HepG2 (cell line): ENCODE measurements around the gene CTLA4. TPM values are rescaled to one million over a fixed set of nuclear protein-coding genes. Genes with fewer than 3 reads are reported as not detected.
A peak's percentile ranks its signal among the peaks of the same experiment; 100 is the strongest.

ENCODE experiments used
- FOXO1 ChIP-seq: sonication (generic); formaldehyde crosslinking; IDR thresholded peaks from 2 replicates; pipeline ENCODE4 v1.4.0; 2020; ENCODE audit warnings: missing genetic modification reagents
- GMEB2 ChIP-seq: IDR thresholded peaks from 2 replicates; pipeline ENCODE4 v1.6.1; 2016; ENCODE audit warnings: missing biosample characterization, missing genetic modification reagents, low read depth
- GPN1 ChIP-seq: sonication (generic); formaldehyde crosslinking; IDR thresholded peaks from 2 replicates; pipeline ENCODE4 v1.5.1; 2020; ENCODE audit warnings: missing genetic modification reagents, borderline replicate concordance
- HOXD1 ChIP-seq: sonication (generic); formaldehyde crosslinking; IDR thresholded peaks from 2 replicates; pipeline ENCODE4 v1.5.0; 2020; ENCODE audit warnings: missing genetic modification reagents
- IRF2 ChIP-seq: IDR thresholded peaks from 2 replicates; pipeline ENCODE4 v1.6.1; 2018; ENCODE audit warnings: missing genetic modification reagents, missing compliant biosample characterization
- KDM5B ChIP-seq: sonication (generic); formaldehyde crosslinking; IDR thresholded peaks from 2 replicates; pipeline ENCODE4 v1.4.0; 2020; ENCODE audit warnings: missing genetic modification reagents, mild to moderate bottlenecking, borderline replicate concordance
- MAZ ChIP-seq, 2 experiments: sonication (generic) in 1 of 2; formaldehyde crosslinking in 1 of 2; IDR thresholded peaks; 2 replicates each; pipeline versions ENCODE4 v1.5.0 to v1.6.1; 2012 to 2020; ENCODE audit warnings: low read depth in 2 of 2, mild to moderate bottlenecking in 2 of 2, borderline replicate concordance in 1 of 2, improper control_type of control experiment in 1 of 2, low read length in 1 of 2, missing genetic modification reagents in 1 of 2, moderate library complexity in 1 of 2
- MEF2D ChIP-seq: sonication (generic); formaldehyde crosslinking; IDR thresholded peaks from 2 replicates; pipeline ENCODE4 v1.5.1; 2020; ENCODE audit warnings: mild to moderate bottlenecking, missing genetic modification reagents
- SATB2 ChIP-seq: sonication (generic); formaldehyde crosslinking; IDR thresholded peaks from 2 replicates; pipeline ENCODE4 v1.5.0; 2020; ENCODE audit warnings: missing genetic modification reagents
- SMAD3 ChIP-seq: sonication (generic); formaldehyde crosslinking; IDR thresholded peaks from 2 replicates; pipeline ENCODE4 v1.4.0; 2020; ENCODE audit warnings: missing genetic modification reagents
- TARDBP ChIP-seq: sonication (generic); formaldehyde crosslinking; IDR thresholded peaks from 2 replicates; pipeline ENCODE4 v1.8.0; 2022; ENCODE audit warnings: mild to moderate bottlenecking, missing genetic modification reagents
- ZSCAN21 ChIP-seq: sonication (generic); formaldehyde crosslinking; IDR thresholded peaks from 2 replicates; pipeline ENCODE4 v1.8.0; 2022; ENCODE audit warnings: mild to moderate bottlenecking, missing genetic modification reagents, moderate library complexity, borderline replicate concordance
- polyA plus RNA-seq, 8 experiments: library from polyadenylated mRNA; depleted of rRNA in 3 of 8; stranded (reverse) in 7 of 8; unstranded in 1 of 8; fragments of >200 nt; fragmentation: Illumina TruSeq in 4 of 8; extraction: Trizol in 4 of 8; gene quantifications; 2 replicates each; pipeline versions ENCODE4 v1.2.1 to v1.2.3, GENCODE V29; 2011 to 2016; ENCODE audit warnings: low read depth in 4 of 8, missing spikeins in 1 of 8, mixed read lengths in 1 of 8; ENCODE audit not compliant: insufficient read depth in 1 of 8
- total RNA-seq, 5 experiments: library from RNA; depleted of rRNA; stranded (reverse); fragments of >200 nt; fragmentation: Illumina TruSeq; extraction: Trizol; gene quantifications; 2 replicates each; pipeline ENCODE4 v1.2.3, GENCODE V29; 2016; ENCODE audit warnings: low read depth in 1 of 5
- TF ChIP-seq, protein P1 (sequence below): sonication (generic); formaldehyde crosslinking; conservative IDR thresholded peaks from 2 replicates; pipeline ENCODE4 v1.8.0; 2022; ENCODE audit warnings: low read depth, missing genetic modification reagents
- TF ChIP-seq, protein P2 (sequence below): IDR thresholded peaks from 2 replicates; pipeline ENCODE4 v1.4.0; 2020; ENCODE audit warnings: mild to moderate bottlenecking, missing genetic modification reagents
- TF ChIP-seq, protein P3 (sequence below): IDR thresholded peaks from 2 replicates; pipeline ENCODE4 v1.6.1; 2012; ENCODE audit warnings: low read depth, low read length, improper control_type of control experiment
- TF ChIP-seq, protein P4 (sequence below), 2 experiments: sonication (generic) in 1 of 2; formaldehyde crosslinking in 1 of 2; IDR thresholded peaks; 2 replicates each; pipeline versions ENCODE4 v1.5.1 to v1.6.1; 2011 to 2020; ENCODE audit warnings: borderline replicate concordance in 1 of 2, low read depth in 1 of 2, low read length in 1 of 2, mild to moderate bottlenecking in 1 of 2, missing genetic modification reagents in 1 of 2, moderate library complexity in 1 of 2

CTLA4 gene
- total and polyA plus RNA-seq, 2 of the 13 experiments (the other 11 are each of a cell fraction or from before 2014, with no cell fraction given): 0.16 TPM; not detected in 1

DNA sequence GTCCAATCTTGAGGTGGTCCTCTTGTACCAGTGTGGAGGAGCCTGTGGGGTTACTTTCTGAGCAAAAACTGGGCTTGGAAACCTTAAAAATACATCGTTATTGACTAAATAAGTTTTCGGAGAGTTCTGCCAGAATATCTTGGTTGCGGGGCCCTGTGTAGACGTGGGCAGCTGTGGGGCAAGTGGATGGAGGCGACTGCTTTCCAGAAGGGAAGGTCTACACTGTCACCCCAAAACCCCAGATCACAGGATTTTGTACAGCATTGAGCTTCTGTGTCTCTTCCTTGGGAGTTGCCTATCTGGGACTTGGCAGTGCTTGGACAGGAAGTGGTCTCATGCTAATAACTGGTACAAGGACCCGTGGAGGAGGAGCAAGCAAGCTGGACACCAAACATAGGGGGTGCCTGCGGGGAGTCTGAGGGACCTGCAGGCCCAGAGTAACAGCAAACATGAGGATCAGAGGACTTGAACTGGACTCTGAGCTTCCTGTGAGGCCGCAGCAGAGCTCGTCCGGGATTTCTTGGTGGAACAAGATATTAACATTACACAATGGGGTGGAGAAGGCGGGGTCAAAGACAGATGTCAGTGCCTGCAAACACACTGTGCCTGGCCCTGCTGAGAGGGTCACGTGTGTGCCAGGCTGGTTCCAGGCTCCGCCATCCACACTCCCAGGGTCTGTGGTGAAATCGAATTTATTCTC, 48.0 kb upstream of the CTLA4 start (continued):
- TF ChIP-seq ZSCAN21 (CRISPR knock-in tag) (peak; percentile 45; the same call in 1 of the 2 replicates), SMAD3 (CRISPR knock-in tag) (peak; percentile 81; the same call in 1 of the 2 replicates), SATB2 (CRISPR knock-in tag) (no peak), FOXO1 (CRISPR knock-in tag) (peak; percentile 93), IRF2 (CRISPR knock-in tag) (peak; percentile 94; the same call in 1 of the 2 replicates), HOXD1 (0 out of 2 replicates have a peak, but pooled peaks have one; percentile 24), MAZ (IDR thresholded peaks at IDR 0.05; ENCODE audit: borderline replicate concordance, low read depth, low read length) (no peak; the same call in 1 of the 2 replicates), MAZ (CRISPR knock-in tag; IDR thresholded peaks at IDR 0.05; ENCODE audit: low read depth) (peak; percentile 68), KDM5B (CRISPR knock-in tag) (peak; percentile 63; the same call in 1 of the 2 replicates), MEF2D (CRISPR knock-in tag) (peak; percentile 89), GMEB2 (CRISPR knock-in tag) (peak; percentile 27; the same call in 1 of the 2 replicates), GPN1 (CRISPR knock-in tag) (no peak), TARDBP (peak; percentile 79)
- TF ChIP-seq, protein P1, sequence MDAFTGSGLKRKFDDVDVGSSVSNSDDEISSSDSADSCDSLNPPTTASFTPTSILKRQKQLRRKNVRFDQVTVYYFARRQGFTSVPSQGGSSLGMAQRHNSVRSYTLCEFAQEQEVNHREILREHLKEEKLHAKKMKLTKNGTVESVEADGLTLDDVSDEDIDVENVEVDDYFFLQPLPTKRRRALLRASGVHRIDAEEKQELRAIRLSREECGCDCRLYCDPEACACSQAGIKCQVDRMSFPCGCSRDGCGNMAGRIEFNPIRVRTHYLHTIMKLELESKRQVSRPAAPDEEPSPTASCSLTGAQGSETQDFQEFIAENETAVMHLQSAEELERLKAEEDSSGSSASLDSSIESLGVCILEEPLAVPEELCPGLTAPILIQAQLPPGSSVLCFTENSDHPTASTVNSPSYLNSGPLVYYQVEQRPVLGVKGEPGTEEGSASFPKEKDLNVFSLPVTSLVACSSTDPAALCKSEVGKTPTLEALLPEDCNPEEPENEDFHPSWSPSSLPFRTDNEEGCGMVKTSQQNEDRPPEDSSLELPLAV (CRISPR knock-in tag): no peak
- TF ChIP-seq, protein P2, sequence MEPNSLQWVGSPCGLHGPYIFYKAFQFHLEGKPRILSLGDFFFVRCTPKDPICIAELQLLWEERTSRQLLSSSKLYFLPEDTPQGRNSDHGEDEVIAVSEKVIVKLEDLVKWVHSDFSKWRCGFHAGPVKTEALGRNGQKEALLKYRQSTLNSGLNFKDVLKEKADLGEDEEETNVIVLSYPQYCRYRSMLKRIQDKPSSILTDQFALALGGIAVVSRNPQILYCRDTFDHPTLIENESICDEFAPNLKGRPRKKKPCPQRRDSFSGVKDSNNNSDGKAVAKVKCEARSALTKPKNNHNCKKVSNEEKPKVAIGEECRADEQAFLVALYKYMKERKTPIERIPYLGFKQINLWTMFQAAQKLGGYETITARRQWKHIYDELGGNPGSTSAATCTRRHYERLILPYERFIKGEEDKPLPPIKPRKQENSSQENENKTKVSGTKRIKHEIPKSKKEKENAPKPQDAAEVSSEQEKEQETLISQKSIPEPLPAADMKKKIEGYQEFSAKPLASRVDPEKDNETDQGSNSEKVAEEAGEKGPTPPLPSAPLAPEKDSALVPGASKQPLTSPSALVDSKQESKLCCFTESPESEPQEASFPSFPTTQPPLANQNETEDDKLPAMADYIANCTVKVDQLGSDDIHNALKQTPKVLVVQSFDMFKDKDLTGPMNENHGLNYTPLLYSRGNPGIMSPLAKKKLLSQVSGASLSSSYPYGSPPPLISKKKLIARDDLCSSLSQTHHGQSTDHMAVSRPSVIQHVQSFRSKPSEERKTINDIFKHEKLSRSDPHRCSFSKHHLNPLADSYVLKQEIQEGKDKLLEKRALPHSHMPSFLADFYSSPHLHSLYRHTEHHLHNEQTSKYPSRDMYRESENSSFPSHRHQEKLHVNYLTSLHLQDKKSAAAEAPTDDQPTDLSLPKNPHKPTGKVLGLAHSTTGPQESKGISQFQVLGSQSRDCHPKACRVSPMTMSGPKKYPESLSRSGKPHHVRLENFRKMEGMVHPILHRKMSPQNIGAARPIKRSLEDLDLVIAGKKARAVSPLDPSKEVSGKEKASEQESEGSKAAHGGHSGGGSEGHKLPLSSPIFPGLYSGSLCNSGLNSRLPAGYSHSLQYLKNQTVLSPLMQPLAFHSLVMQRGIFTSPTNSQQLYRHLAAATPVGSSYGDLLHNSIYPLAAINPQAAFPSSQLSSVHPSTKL (CRISPR knock-in tag): peak; percentile 99
- TF ChIP-seq, protein P3, sequence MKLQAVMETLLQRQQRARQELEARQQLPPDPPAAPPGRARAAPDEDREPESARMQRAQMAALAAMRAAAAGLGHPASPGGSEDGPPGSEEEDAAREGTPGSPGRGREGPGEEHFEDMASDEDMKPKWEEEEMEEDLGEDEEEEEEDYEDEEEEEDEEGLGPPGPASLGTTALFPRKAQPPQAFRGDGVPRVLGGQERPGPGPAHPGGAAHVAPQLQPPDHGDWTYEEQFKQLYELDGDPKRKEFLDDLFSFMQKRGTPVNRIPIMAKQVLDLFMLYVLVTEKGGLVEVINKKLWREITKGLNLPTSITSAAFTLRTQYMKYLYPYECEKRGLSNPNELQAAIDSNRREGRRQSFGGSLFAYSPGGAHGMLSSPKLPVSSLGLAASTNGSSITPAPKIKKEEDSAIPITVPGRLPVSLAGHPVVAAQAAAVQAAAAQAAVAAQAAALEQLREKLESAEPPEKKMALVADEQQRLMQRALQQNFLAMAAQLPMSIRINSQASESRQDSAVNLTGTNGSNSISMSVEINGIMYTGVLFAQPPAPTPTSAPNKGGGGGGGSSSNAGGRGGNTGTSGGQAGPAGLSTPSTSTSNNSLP: peak; percentile 90
- TF ChIP-seq, protein P4, sequence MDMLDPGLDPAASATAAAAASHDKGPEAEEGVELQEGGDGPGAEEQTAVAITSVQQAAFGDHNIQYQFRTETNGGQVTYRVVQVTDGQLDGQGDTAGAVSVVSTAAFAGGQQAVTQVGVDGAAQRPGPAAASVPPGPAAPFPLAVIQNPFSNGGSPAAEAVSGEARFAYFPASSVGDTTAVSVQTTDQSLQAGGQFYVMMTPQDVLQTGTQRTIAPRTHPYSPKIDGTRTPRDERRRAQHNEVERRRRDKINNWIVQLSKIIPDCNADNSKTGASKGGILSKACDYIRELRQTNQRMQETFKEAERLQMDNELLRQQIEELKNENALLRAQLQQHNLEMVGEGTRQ (IDR thresholded peaks at IDR 0.05; ENCODE audit: low read depth, low read length): peak; percentile 87
- TF ChIP-seq, protein P4 (CRISPR knock-in tag; IDR thresholded peaks at IDR 0.05; ENCODE audit: borderline replicate concordance): peak; percentile 91; the same call in 1 of the 2 replicates
